CD4-positive, alpha-beta T cell treated with Interleukin-15 for 4 hours (primary cell): ENCODE results near the gene ZNF592.
"Not testable (repeated sequence)": the region's sequence is repeated elsewhere in the genome, so short reads cannot be mapped to it uniquely, and the experiment has no call there.

Experiments used
- DNase-seq: peaks from one replicate; pipeline ENCODE4 v3.0.0-alpha.2; 2020; ENCODE audit warnings: low spot score

ZNF592 gene

GRCh38 chr15:84748274-84749110 is at the start of gene ZNF592:
ZNF592 (plus strand) TSS chr15:84748592; CDS start chr15:84782676, 34,084 bp downstream.
- DNase-seq = peak; percentile 78

- no peak for DNase-seq
Measured at GRCh38 chr15:84699538-84700191, 48.7 kb upstream of the ZNF592 start.

- no peak for DNase-seq
Measured at GRCh38 chr15:84702961-84703482, 45.4 kb upstream of the ZNF592 start.

- no peak for DNase-seq
Measured at GRCh38 chr15:84703808-84704207, 44.6 kb upstream of the ZNF592 start.

- DNase-seq = no peak
Measured at GRCh38 chr15:84714372-84714771, 34.0 kb upstream of the ZNF592 start.

GRCh38 chr15:84714821-84715220 is 33.6 kb upstream of the ZNF592 start:
- DNase-seq = no peak

GRCh38 chr15:84715441-84716035 is 32.9 kb upstream of the ZNF592 start:
- DNase-seq = no peak

GRCh38 chr15:84716036-84716732 is 32.2 kb upstream of the ZNF592 start, which contains the start of gene SEC11A:
SEC11A (minus strand) TSS chr15:84716139; CDS start chr15:84716075, 64 bp downstream.
- DNase-seq = peak; percentile 94

- DNase-seq = no peak
Measured at GRCh38 chr15:84721371-84721770, 27.0 kb upstream of the ZNF592 start.

GRCh38 chr15:84722628-84723027 is 25.8 kb upstream of the ZNF592 start:
- no peak for DNase-seq

GRCh38 chr15:84725001-84725491 is 23.3 kb upstream of the ZNF592 start:
- DNase-seq = peak; percentile 47

- no peak for DNase-seq
Measured at GRCh38 chr15:84727429-84727828, 21.0 kb upstream of the ZNF592 start.

- no peak for DNase-seq
Measured at GRCh38 chr15:84731774-84732173, 16.6 kb upstream of the ZNF592 start.

- peak; percentile 65 for DNase-seq
Measured at GRCh38 chr15:84734794-84735479, 13.5 kb upstream of the ZNF592 start.

GRCh38 chr15:84735480-84736061 is 12.8 kb upstream of the ZNF592 start:
- DNase-seq = not testable (repeated sequence)

GRCh38 chr15:84736375-84736774 is 12.0 kb upstream of the ZNF592 start:
- peak; percentile 83 for DNase-seq

GRCh38 chr15:84737005-84737404 is 11.4 kb upstream of the ZNF592 start:
- DNase-seq = no peak

- no peak for DNase-seq
Measured at GRCh38 chr15:84740691-84741090, 7.7 kb upstream of the ZNF592 start.

GRCh38 chr15:84741121-84741520 is 7.3 kb upstream of the ZNF592 start:
- DNase-seq = no peak

- DNase-seq = peak; percentile 76
Measured at GRCh38 chr15:84747416-84748273, 747 bp upstream of the ZNF592 start.
